Mucosa of descending colon (tissue), 3 donors: ENCODE data around the gene IL1RN. TPM values are rescaled to one million over a fixed set of nuclear protein-coding genes. Genes with fewer than 3 reads are reported as not detected.

Experiments used
- ATAC-seq: fragments of 200-7000 bp; cut with Tn5 transposase; one replicate; pipeline ENCODE4 v1.9.1; 2020; ENCODE audit warnings: mild to moderate bottlenecking, moderate library complexity
- DNase-seq, 3 donors: peaks; one replicate each; pipeline ENCODE4 v3.0.0-alpha.2; 2020
- H3K36me3 ChIP-seq: fragments of 200-600 bp; one replicate; pipeline ENCODE4 v1.8.0; 2021; ENCODE audit warnings: low read depth, mild to moderate bottlenecking
- H3K4me1 ChIP-seq: fragments of 200-600 bp; one replicate; pipeline ENCODE4 v1.8.0; 2021; ENCODE audit warnings: low read depth, mild to moderate bottlenecking
- H3K4me3 ChIP-seq: fragments of 200-600 bp; one replicate; pipeline ENCODE4 v1.8.0; 2021; ENCODE audit warnings: mild to moderate bottlenecking
- H3K9me3 ChIP-seq: fragments of 200-600 bp; one replicate; pipeline ENCODE4 v1.8.0; 2021; ENCODE audit warnings: mild to moderate bottlenecking
- CTCF ChIP-seq: fragments of 200-600 bp; IDR thresholded peaks from one replicate; pipeline ENCODE4 v1.8.0; 2022; ENCODE audit warnings: antibody characterized with exemption, mild to moderate bottlenecking
- intact Hi-C, 2 donors: fragments of 100-400 bp; cut with DNase I in 1 of 2; cut with micrococcal nuclease in 1 of 2; formaldehyde crosslinking; loops; one replicate each; pipeline versions ENCODE4 v1.11.0 to v1.11.1; 2022; cut with DNase I, micrococcal nuclease
- total RNA-seq, 3 donors: library from RNA; stranded (reverse); fragmentation: NEBNext Ultra II Directional in 2 of 3; extraction: Animal tissue kit (Norgen Biotek cat#: 25700) in 2 of 3; gene quantifications; one replicate each; pipeline versions ENCODE4 v1.2.1 to v1.2.4, GENCODE V29; 2021 to 2023
- donor health status: DM: no; HTN: no; CAD: no; lungs with moderate emphysema.
- donor health status: DM: no; HTN: no; CAD: no.
- donor health status: DM: no; HTN: yes; CAD: no.

IL1RN gene
- total RNA-seq, 3 donors from 2014 or later = 0.17 to 11.9 (median 0.76) TPM

DNA sequence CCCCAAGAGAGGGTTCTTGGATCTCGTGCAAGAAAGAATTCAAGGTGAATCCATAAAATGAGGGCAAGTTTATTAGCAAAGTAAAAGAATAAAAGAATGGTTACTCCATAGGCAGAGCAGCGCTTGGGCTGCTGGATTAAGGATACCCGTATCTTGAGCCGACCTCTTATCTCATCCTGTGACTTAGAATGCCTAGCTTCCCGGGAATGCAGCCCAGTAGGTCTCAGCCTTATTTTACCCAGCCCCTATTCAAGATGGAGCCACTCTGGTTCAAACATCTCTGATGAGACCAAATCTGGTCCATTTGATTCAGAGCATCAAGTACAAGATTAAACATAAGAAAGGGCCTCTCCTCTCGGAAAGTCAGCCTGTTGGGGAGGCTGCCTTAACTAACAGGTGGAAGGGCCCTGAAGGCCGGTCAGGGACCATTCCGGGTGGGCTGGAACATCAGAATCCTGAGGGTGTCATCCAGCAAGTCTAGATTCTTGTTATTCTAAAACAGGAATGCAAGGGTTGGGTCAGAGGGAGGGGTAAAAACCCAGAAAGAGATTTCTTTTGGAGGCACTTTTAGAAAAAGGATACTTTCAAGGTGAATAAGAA, 52.1 kb downstream of the IL1RN start:
- no peaks in the 10 kb centered on the region for H3K9me3 ChIP-seq
- ATAC-seq = no peak
- no peak for TF ChIP-seq CTCF
- peaks cover 17% of the 10 kb centered on the region for H3K4me1 ChIP-seq
- no peaks in the 10 kb centered on the region for H3K36me3 ChIP-seq
- DNase-seq = no peak
- intact Hi-C loops = no loop called here
- no peak overlapping the region for H3K4me3 ChIP-seq

- Histone ChIP-seq H3K36me3 (no peaks in the 10 kb centered on the region), H3K4me1 (peaks cover 17% of the 10 kb centered on the region), H3K9me3 (no peaks in the 10 kb centered on the region), H3K4me3 (no peak overlapping the region)
- peak in 1 of 3 donors; percentile 43 for DNase-seq
- intact Hi-C loops = no loop called here
- TF ChIP-seq CTCF = no peak
- peak; percentile 11 for ATAC-seq
Observed at GRCh38 chr2:113180131-113180946, 52.9 kb downstream of the IL1RN start.

DNA sequence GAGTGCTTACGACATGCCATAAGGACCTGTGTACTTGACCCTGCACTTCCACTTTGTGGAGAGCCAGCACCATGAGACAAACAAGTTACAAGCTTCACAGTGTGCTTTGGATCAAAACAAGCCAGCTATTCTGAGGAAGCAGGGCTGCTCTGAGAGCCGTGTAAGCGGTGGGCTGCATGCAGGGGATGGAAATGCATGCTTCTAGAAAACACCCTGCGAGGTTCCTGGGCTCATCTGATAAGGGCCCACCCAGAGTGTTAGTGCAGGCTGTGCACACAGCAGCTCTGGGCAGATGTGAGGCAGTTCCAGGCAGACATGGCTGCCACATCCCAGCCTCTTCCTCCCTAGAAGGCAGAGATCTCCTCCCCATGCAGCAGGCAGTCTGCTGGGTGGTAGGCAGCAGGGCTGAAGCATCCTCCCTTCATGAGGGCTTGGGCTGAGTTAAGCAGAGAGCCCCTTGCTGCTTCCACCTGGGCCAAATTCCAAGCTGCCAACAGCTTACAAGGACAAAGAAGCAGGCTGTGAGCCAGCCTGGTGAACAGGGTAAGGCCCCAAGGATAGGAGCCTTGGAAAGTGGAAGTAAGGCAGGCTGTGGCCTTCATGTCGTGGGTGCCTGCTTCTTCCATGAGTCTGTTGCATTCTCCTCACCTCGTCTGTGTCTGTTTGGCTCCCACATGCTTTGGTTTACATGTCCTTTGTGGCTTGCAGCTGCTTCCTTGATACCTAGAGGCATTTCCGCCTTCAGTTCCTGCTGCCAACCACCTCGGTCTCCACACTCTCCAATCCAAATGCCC, 54.1 kb downstream of the IL1RN start:
- ATAC-seq (peak; percentile 23), DNase-seq (peak in 1 of 3 donors; percentile 34)
- Histone ChIP-seq H3K4me3 (no peak overlapping the region), H3K4me1 (peaks cover 17% of the 10 kb centered on the region), H3K36me3 (no peaks in the 10 kb centered on the region), H3K9me3 (no peaks in the 10 kb centered on the region)
- no peak for TF ChIP-seq CTCF
- intact Hi-C loops = no loop called here

DNA sequence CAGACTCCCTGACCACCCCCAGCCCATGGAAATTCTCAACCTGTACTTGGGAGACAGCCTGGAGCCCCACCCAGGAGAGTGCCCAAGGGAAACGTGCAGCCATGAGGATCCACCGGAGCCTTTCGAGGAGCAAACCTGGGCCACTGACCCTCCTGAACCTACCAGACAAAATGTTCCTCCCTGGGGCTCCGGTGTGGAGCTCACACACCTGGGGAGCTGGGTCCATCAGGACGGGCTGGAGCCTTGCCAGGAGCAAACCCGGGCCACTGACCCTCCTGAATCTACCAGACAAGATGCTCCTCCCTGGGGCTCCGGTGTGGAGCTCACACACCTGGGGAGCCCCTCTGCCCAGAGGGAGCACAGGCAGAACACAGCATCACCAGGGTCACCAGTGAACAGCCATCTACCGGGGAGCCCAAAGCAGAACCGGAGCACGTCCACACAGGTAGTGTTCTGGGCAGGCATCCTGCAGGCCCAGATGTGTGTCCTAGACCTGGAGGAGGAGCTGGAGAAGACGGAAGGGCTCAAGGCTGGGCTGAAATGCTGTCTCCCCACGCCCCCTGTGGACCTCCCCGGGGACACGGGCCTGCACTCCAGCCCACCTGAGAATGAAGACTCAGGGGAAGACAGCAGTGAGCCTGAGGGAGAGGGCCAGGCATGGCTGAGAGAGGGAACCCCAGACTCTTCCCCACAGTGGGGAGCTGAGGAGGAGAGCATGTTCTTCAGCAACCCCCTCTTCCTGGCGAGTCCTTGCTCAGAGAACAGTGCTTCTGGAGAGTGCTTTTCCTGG, 55.3 kb downstream of the IL1RN start:
- Histone ChIP-seq H3K36me3 (no peaks in the 10 kb centered on the region), H3K4me3 (no peak overlapping the region), H3K9me3 (no peaks in the 10 kb centered on the region), H3K4me1 (peaks cover 17% of the 10 kb centered on the region)
- DNase-seq (no peak), ATAC-seq (no peak)
- intact Hi-C loops = no loop called here
- no peak for TF ChIP-seq CTCF

- no peak for DNase-seq
- no peaks in the 10 kb centered on the region for H3K36me3 ChIP-seq
- H3K9me3 ChIP-seq = no peaks in the 10 kb centered on the region
- no peak for TF ChIP-seq CTCF
- intact Hi-C loops = no loop called here
- no peak overlapping the region for H3K4me3 ChIP-seq
- ATAC-seq = no peak
- peaks cover 17% of the 10 kb centered on the region for H3K4me1 ChIP-seq
Observed at GRCh38 chr2:113183264-113183663, 55.9 kb downstream of the IL1RN start.
